ENCODE data around the gene PAPLN.
"Not testable (repeated sequence)": the region's sequence is repeated elsewhere in the genome, so short reads cannot be mapped to it uniquely, and the experiment has no call there.

PAPLN gene

GRCh38 chr14:73289729-73290128, 52.4 kb downstream of the PAPLN start:
- no peak for DNase-seq (ENCODE audit: low spot score)

GRCh38 chr14:73290279-73290678, 53.0 kb downstream of the PAPLN start:
- no peak for DNase-seq (ENCODE audit: low spot score)

- DNase-seq (ENCODE audit: low spot score), result no peak
Observed at GRCh38 chr14:73293782-73294781, 56.8 kb downstream of the PAPLN start.

GRCh38 chr14:73295198-73295796, 58.0 kb downstream of the PAPLN start:
- DNase-seq (ENCODE audit: low spot score), result peak; percentile 48

- no peak for DNase-seq (ENCODE audit: low spot score)
Observed at GRCh38 chr14:73305499-73305898, 68.2 kb downstream of the PAPLN start.

- no peak for DNase-seq (ENCODE audit: low spot score)
Observed at GRCh38 chr14:73307261-73307660, 70.0 kb downstream of the PAPLN start.

GRCh38 chr14:73309207-73309606, 71.9 kb downstream of the PAPLN start:
- DNase-seq (ENCODE audit: low spot score), result not testable (repeated sequence)

GRCh38 chr14:73311708-73312030, 74.4 kb downstream of the PAPLN start:
- no peak for DNase-seq (ENCODE audit: low spot score)

GRCh38 chr14:73312687-73313086, 75.4 kb downstream of the PAPLN start:
- DNase-seq (ENCODE audit: low spot score), result no peak

GRCh38 chr14:73313151-73313550, 75.8 kb downstream of the PAPLN start:
- no peak for DNase-seq (ENCODE audit: low spot score)

- no peak for DNase-seq (ENCODE audit: low spot score)
Observed at GRCh38 chr14:73323896-73324399, 86.6 kb downstream of the PAPLN start.

All from LoVo (cell line).